ENCODE data around the gene NFIC. TPM values are rescaled to one million over a fixed set of nuclear protein-coding genes. Genes with fewer than 3 reads are reported as not detected.

Gene NFIC
- total RNA-seq, 1 experiment from 2014 or later = 8.0 TPM

GRCh38 chr19:3494051-3494450 lies 127.7 kb downstream of the NFIC start:
- Histone ChIP-seq H2BK12ac (ENCODE audit: insufficient read length, low read depth, low read length) (no peak overlapping the region), H3K4me2 (ENCODE audit: insufficient read depth, insufficient read length, low read length) (no peak overlapping the region), H3K14ac (ENCODE audit: insufficient read depth, low read length) (no peak overlapping the region; the same call in 1 of the 2 replicates), H3T11ph (ENCODE audit: low read length) (no peak overlapping the region), H3K4ac (ENCODE audit: low read depth, low read length) (no peak overlapping the region), H4K20me1 (ENCODE audit: control insufficient read depth, insufficient read depth, insufficient read length) (no peaks in the 10 kb centered on the region), H3K23me2 (ENCODE audit: insufficient read length, low read depth, low read length, poor library complexity, severe bottlenecking) (no peaks in the 10 kb centered on the region), H3K27ac (ENCODE audit: insufficient read length, low read depth, low read length) (no peak overlapping the region), H3K23ac (ENCODE audit: insufficient read length, low read depth, low read length) (no peak overlapping the region), H2BK120ac (ENCODE audit: low read depth, low read length, poor library complexity, severe bottlenecking) (no peak overlapping the region), H3K4me1 (ENCODE audit: insufficient read depth, low read length) (no peaks in the 10 kb centered on the region), H4K5ac (ENCODE audit: insufficient read length, low read depth, low read length) (no peak overlapping the region), H3K18ac (ENCODE audit: insufficient read length, low read depth, low read length) (no peak overlapping the region), H3K27me3 (ENCODE audit: insufficient read depth, low read length) (no peaks in the 10 kb centered on the region), H3K79me1 (ENCODE audit: insufficient read depth, low read depth, low read length, poor library complexity, severe bottlenecking) (no peaks in the 10 kb centered on the region), H4K91ac (ENCODE audit: insufficient read length, low read depth, low read length) (no peak overlapping the region), H2BK20ac (ENCODE audit: low read depth, low read length, poor library complexity, severe bottlenecking) (no peak overlapping the region), H3K56ac (ENCODE audit: insufficient read length, low read depth, low read length) (no peak overlapping the region), H2AK5ac (ENCODE audit: insufficient read length, low read length) (no peak overlapping the region), H3K79me2 (ENCODE audit: insufficient read depth, low read length) (peaks cover 2% of the 10 kb centered on the region), H3K9me3 (ENCODE audit: control insufficient read depth, low read depth, low read length) (no peaks in the 10 kb centered on the region), H2BK15ac (ENCODE audit: low read depth, low read length) (no peak overlapping the region), H2AFZ (ENCODE audit: low read length) (no peak overlapping the region), H2BK5ac (ENCODE audit: insufficient read length, low read length) (no peak overlapping the region), H4K8ac (replicated peaks; ENCODE audit: insufficient read length, low read depth, low read length) (no peak overlapping the region), H3K9ac (ENCODE audit: extremely low read depth, insufficient read length, low read length) (no peak overlapping the region)
- H3K9me3 Mint-ChIP-seq = no peaks in the 10 kb centered on the region; a peak in 1 of 5 replicates
- no peak overlapping the region; a peak in 1 of 5 replicates for H3K4me3 Mint-ChIP-seq
- no peak overlapping the region for H3K27ac Mint-ChIP-seq
- peaks cover 20 to 50% (median 41%) of the 10 kb centered on the region in 3 experiments; a peak in 6 of 7 replicates for H3K36me3 Mint-ChIP-seq (ENCODE audit: insufficient read depth in 1 of 3, low read depth in 3 of 3)
- DNase-seq = peak; percentile 88
- peaks cover under 1 to 1% of the 10 kb centered on the region in 2 experiments; a peak in 2 of 4 replicates for H3K4me1 Mint-ChIP-seq
- no peak for TF ChIP-seq CTCF (conservative IDR thresholded peaks at IDR 0.05)
- WGBS (ENCODE audit: extremely low coverage, insufficient read length, low lambda C conversion rate) = no CpG with 5 or more reads among the region's 15 CpGs
- no peaks in the 10 kb centered on the region for H3K27me3 Mint-ChIP-seq (ENCODE audit: low read depth)
